Measurements from ENCODE around the gene EFNA1. TPM values are rescaled to one million over a fixed set of nuclear protein-coding genes. Genes with fewer than 3 reads are reported as not detected.

The EFNA1 gene
- total RNA-seq, 1 experiment from 2014 or later, result 6.5 TPM

GRCh38 chr1:155135415-155136028, 7.8 kb downstream of the EFNA1 start, which contains the start of gene SLC50A1 (continued):
- TF ChIP-seq, protein P1, sequence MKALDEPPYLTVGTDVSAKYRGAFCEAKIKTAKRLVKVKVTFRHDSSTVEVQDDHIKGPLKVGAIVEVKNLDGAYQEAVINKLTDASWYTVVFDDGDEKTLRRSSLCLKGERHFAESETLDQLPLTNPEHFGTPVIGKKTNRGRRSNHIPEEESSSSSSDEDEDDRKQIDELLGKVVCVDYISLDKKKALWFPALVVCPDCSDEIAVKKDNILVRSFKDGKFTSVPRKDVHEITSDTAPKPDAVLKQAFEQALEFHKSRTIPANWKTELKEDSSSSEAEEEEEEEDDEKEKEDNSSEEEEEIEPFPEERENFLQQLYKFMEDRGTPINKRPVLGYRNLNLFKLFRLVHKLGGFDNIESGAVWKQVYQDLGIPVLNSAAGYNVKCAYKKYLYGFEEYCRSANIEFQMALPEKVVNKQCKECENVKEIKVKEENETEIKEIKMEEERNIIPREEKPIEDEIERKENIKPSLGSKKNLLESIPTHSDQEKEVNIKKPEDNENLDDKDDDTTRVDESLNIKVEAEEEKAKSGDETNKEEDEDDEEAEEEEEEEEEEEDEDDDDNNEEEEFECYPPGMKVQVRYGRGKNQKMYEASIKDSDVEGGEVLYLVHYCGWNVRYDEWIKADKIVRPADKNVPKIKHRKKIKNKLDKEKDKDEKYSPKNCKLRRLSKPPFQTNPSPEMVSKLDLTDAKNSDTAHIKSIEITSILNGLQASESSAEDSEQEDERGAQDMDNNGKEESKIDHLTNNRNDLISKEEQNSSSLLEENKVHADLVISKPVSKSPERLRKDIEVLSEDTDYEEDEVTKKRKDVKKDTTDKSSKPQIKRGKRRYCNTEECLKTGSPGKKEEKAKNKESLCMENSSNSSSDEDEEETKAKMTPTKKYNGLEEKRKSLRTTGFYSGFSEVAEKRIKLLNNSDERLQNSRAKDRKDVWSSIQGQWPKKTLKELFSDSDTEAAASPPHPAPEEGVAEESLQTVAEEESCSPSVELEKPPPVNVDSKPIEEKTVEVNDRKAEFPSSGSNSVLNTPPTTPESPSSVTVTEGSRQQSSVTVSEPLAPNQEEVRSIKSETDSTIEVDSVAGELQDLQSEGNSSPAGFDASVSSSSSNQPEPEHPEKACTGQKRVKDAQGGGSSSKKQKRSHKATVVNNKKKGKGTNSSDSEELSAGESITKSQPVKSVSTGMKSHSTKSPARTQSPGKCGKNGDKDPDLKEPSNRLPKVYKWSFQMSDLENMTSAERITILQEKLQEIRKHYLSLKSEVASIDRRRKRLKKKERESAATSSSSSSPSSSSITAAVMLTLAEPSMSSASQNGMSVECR (CRISPR knock-in tag; IDR thresholded peaks at IDR 0.05; ENCODE audit: borderline replicate concordance), result no peak; the same call in 1 of the 2 replicates
- TF ChIP-seq NFATC4 (CRISPR knock-in tag; IDR thresholded peaks at IDR 0.05) (no peak), NFE2L1 (CRISPR knock-in tag; IDR thresholded peaks at IDR 0.05) (no peak), PRRX2 (CRISPR knock-in tag; IDR thresholded peaks at IDR 0.05) (no peak), TEAD1 (CRISPR knock-in tag; IDR thresholded peaks at IDR 0.05) (peak; percentile 20; the same call in 1 of the 2 replicates), NR1H2 (CRISPR knock-in tag; IDR thresholded peaks at IDR 0.05) (no peak), FOXP1 (CRISPR knock-in tag; IDR thresholded peaks at IDR 0.05; ENCODE audit: borderline replicate concordance) (0 out of 2 replicates have a peak, but pooled peaks have one; percentile 54), ELF4 (CRISPR knock-in tag; IDR thresholded peaks at IDR 0.05; ENCODE audit: low read depth) (no peak), RELA (CRISPR knock-in tag; IDR thresholded peaks at IDR 0.05; ENCODE audit: borderline replicate concordance) (no peak), EMX1 (CRISPR knock-in tag; IDR thresholded peaks at IDR 0.05) (no peak), ESRRA (CRISPR knock-in tag; IDR thresholded peaks at IDR 0.05; ENCODE audit: borderline replicate concordance) (no peak), AR (CRISPR knock-in tag; IDR thresholded peaks at IDR 0.05) (no peak), ZNF121 (CRISPR knock-in tag; IDR thresholded peaks at IDR 0.05) (no peak), CTCF (IDR thresholded peaks at IDR 0.05) (no peak), HMGA2 (CRISPR knock-in tag; IDR thresholded peaks at IDR 0.05) (no peak), IRF2 (CRISPR knock-in tag; IDR thresholded peaks at IDR 0.05; ENCODE audit: borderline replicate concordance, low read depth) (no peak), CBFB (CRISPR knock-in tag; IDR thresholded peaks at IDR 0.05; ENCODE audit: low read depth) (0 out of 2 replicates have a peak, but pooled peaks have one; percentile 64)
- TF ChIP-seq, protein P2, sequence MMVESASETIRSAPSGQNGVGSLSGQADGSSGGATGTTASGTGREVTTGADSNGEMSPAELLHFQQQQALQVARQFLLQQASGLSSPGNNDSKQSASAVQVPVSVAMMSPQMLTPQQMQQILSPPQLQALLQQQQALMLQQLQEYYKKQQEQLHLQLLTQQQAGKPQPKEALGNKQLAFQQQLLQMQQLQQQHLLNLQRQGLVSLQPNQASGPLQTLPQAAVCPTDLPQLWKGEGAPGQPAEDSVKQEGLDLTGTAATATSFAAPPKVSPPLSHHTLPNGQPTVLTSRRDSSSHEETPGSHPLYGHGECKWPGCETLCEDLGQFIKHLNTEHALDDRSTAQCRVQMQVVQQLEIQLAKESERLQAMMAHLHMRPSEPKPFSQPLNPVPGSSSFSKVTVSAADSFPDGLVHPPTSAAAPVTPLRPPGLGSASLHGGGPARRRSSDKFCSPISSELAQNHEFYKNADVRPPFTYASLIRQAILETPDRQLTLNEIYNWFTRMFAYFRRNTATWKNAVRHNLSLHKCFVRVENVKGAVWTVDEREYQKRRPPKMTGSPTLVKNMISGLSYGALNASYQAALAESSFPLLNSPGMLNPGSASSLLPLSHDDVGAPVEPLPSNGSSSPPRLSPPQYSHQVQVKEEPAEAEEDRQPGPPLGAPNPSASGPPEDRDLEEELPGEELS (CRISPR knock-in tag; IDR thresholded peaks at IDR 0.05), result no peak
- TF ChIP-seq, protein P3, sequence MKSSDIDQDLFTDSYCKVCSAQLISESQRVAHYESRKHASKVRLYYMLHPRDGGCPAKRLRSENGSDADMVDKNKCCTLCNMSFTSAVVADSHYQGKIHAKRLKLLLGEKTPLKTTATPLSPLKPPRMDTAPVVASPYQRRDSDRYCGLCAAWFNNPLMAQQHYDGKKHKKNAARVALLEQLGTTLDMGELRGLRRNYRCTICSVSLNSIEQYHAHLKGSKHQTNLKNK (CRISPR knock-in tag; IDR thresholded peaks at IDR 0.05), result no peak
- TF ChIP-seq, protein P4, sequence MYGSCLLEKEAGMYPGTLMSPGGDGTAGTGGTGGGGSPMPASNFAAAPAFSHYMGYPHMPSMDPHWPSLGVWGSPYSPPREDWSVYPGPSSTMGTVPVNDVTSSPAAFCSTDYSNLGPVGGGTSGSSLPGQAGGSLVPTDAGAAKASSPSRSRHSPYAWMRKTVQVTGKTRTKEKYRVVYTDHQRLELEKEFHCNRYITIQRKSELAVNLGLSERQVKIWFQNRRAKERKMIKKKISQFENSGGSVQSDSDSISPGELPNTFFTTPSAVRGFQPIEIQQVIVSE (CRISPR knock-in tag; IDR thresholded peaks at IDR 0.05; ENCODE audit: borderline replicate concordance), result no peak
- TF ChIP-seq, protein P5, sequence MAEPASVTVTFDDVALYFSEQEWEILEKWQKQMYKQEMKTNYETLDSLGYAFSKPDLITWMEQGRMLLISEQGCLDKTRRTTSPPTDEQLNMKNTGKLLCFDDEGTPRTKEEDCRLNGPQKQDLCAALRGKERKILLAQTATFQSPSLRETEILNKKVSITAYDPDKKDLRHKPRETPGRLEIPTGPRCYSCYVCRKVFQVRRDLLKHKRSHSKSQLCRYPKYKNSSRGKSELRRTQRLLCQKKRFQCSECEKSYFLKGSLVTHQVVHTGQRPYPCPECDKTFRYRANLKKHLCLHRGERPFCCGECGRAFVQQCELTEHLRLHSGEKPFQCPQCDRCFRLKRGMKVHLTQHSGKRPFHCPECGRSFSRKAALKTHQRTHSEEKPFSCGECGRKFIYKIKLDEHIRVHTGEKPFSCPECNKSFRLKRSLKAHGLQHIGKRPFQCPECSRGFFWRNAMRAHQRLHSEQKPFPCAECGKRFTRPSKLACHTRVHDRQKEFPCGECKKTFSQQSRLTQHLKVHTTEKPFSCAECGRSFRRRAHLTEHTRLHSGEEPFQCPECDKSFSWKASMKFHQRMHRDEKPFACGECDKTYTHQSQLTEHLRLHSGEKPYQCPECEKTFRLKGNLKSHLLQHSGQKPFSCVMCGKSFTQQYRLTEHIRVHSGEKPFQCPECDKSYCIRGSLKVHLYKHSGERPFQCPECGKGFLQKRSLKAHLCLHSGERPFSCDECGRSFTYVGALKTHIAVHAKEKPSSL (CRISPR knock-in tag; conservative IDR thresholded peaks at IDR 0.05), result no peak

Measured in WTC11 (cell line).